ENCODE measurements around the gene TSSK1B. TPM values are rescaled to one million over a fixed set of nuclear protein-coding genes. Genes with fewer than 3 reads are reported as not detected.

Gene TSSK1B
- total RNA-seq, 1 donor from 2014 or later, result not detected

DNA sequence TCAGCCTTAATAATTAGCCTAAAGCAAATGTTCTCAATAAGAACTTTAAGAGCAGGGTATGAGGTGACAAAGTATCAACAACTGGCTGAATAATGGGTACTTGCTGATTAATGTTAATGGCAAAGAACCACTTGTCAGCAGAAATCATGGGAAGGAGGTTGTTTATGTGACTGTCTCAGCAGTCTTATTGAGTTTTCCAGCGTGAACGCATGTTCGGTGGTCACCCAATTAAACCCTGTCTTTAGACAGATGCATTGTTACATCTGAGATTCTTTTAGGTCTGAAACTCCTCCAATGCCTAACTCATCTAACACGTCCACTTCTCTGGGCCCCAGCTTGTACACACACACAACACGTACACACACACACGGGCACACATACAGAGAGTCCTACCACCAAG is 18.2 kb upstream of the TSSK1B start:
- Histone ChIP-seq H3K27me3 (no peaks in the 10 kb centered on the region), H3K9me3 (no peaks in the 10 kb centered on the region), H3K4me1 (no peaks in the 10 kb centered on the region), H3K27ac (no peak overlapping the region), H3K36me3 (no peaks in the 10 kb centered on the region), H3K4me3 (no peak overlapping the region)
- TF ChIP-seq CTCF (IDR thresholded peaks at IDR 0.05), result no peak
- intact Hi-C loops (cut with DNase I), result no loop called here
- DNase-seq (ENCODE audit: low spot score in 2 of 2), result no peak

DNA sequence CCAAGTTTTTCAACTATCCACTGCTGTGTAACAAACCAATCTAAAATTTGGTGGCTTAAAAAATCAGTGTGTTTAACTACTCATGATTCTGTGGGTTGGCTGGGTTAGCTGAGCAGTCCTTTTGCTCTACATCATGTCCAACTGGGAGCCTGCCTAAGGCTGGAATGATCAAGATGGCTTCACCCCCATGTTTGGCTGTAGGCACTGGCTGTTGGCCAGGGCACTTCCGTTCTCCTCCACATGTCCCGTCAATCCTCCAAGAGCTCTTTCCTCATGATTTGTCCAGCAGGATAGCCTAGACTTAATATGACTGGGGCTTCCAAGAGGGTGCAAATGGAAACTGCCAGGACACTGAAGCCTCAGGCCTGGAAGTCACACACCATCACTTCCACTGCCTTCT is 17.0 kb upstream of the TSSK1B start:
- no peaks in the 10 kb centered on the region for H3K4me1 ChIP-seq
- H3K27me3 ChIP-seq, result no peaks in the 10 kb centered on the region
- TF ChIP-seq CTCF (IDR thresholded peaks at IDR 0.05), result no peak
- H3K36me3 ChIP-seq, result no peaks in the 10 kb centered on the region
- intact Hi-C loops (cut with DNase I), result no loop called here
- no peaks in the 10 kb centered on the region for H3K9me3 ChIP-seq
- H3K27ac ChIP-seq, result no peak overlapping the region
- DNase-seq (ENCODE audit: low spot score in 2 of 2), result no peak
- H3K4me3 ChIP-seq, result no peak overlapping the region

- no peak for DNase-seq (ENCODE audit: low spot score in 2 of 2)
- H3K4me1 ChIP-seq, result no peaks in the 10 kb centered on the region
- H3K9me3 ChIP-seq, result no peaks in the 10 kb centered on the region
- no peak for TF ChIP-seq CTCF (IDR thresholded peaks at IDR 0.05)
- no peak overlapping the region for H3K4me3 ChIP-seq
- no peaks in the 10 kb centered on the region for H3K27me3 ChIP-seq
- intact Hi-C loops (cut with DNase I), result no loop called here
- no peak overlapping the region for H3K27ac ChIP-seq
- no peaks in the 10 kb centered on the region for H3K36me3 ChIP-seq
These were observed 16.1 kb upstream of the TSSK1B start for GRCh38 chr5:113450929-113451328.

GRCh38 chr5:113450462-113450861 is 15.7 kb upstream of the TSSK1B start:
- H3K4me3 ChIP-seq, result no peak overlapping the region
- intact Hi-C loops (cut with DNase I), result no loop called here
- no peaks in the 10 kb centered on the region for H3K36me3 ChIP-seq
- no peak for TF ChIP-seq CTCF (IDR thresholded peaks at IDR 0.05)
- H3K9me3 ChIP-seq, result no peaks in the 10 kb centered on the region
- no peaks in the 10 kb centered on the region for H3K4me1 ChIP-seq
- DNase-seq (ENCODE audit: low spot score in 2 of 2), result no peak
- H3K27me3 ChIP-seq, result no peaks in the 10 kb centered on the region
- H3K27ac ChIP-seq, result no peak overlapping the region

GRCh38 chr5:113448252-113448651 is 13.5 kb upstream of the TSSK1B start:
- no peak for DNase-seq (ENCODE audit: low spot score in 2 of 2)
- Histone ChIP-seq H3K9me3 (no peaks in the 10 kb centered on the region), H3K4me1 (no peaks in the 10 kb centered on the region), H3K27ac (no peak overlapping the region), H3K36me3 (no peaks in the 10 kb centered on the region), H3K4me3 (no peak overlapping the region), H3K27me3 (no peaks in the 10 kb centered on the region)
- intact Hi-C loops (cut with DNase I), result no loop called here
- TF ChIP-seq CTCF (IDR thresholded peaks at IDR 0.05), result no peak

DNA sequence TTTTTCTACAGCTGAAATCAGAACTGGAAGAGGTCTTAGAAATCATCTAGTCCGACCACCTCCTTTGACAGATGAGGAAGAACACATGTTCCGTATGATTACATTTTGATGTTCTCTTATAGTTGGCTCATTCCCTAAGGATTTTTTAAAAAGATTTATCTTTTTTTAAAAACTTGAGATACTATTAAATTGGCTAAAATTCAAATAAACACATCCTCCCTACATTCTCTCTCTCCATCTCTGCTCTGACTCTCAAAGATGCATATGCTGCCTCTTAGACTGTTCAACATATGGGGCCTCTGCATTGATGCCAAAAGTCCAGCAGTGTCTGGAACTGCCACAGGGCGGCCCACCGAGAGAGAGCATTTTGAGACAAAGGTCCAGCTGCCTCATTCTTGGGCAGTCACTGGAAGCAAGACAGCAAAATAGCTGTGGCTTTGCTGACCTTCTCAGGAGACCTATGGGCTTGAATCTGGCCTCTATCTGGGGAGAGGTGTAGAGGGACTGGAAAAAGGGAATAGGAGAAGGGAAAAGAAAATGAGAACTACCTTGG is 12.8 kb upstream of the TSSK1B start:
- H3K9me3 ChIP-seq, result no peaks in the 10 kb centered on the region
- no peak overlapping the region for H3K27ac ChIP-seq
- intact Hi-C loops (cut with DNase I), result no loop called here
- H3K36me3 ChIP-seq, result no peaks in the 10 kb centered on the region
- no peaks in the 10 kb centered on the region for H3K27me3 ChIP-seq
- no peak for DNase-seq (ENCODE audit: low spot score in 2 of 2)
- no peaks in the 10 kb centered on the region for H3K4me1 ChIP-seq
- no peak overlapping the region for H3K4me3 ChIP-seq
- no peak for TF ChIP-seq CTCF (IDR thresholded peaks at IDR 0.05)

Data from ascending aorta (tissue), 2 donors.